H1 (cell line): Measurements from ENCODE around the gene CHD9.

Source experiments
- CTCF ChIP-seq, 3 experiments: IDR thresholded peaks; 1 replicate in 2 of 3; 2 replicates in 1 of 3; pipeline versions ENCODE4 v1.5.1 to v1.6.1; 2011; ENCODE audit warnings: low read length in 3 of 3, mild to moderate bottlenecking in 3 of 3, inconsistent platforms in 2 of 3, low read depth in 1 of 3, moderate library complexity in 1 of 3; ENCODE audit not compliant: insufficient read depth in 1 of 3; ENCODE audit errors: control extremely low read depth in 1 of 3
- EZH2 ChIP-seq: fragments of 200-600 bp; sonication (generic); IDR thresholded peaks from 2 replicates; pipeline ENCODE4 v1.7.1; 2012; ENCODE audit warnings: low read depth, mild to moderate bottlenecking, moderate library complexity, low read length, inconsistent platforms; ENCODE audit not compliant: severe bottlenecking
- KDM5A ChIP-seq: fragments of 200-600 bp; IDR thresholded peaks from 2 replicates; pipeline ENCODE4 v1.7.1; 2012; ENCODE audit warnings: mild to moderate bottlenecking, low read length, inconsistent platforms, mixed read lengths
- POLR2AphosphoS5 ChIP-seq: IDR thresholded peaks from 2 replicates; pipeline ENCODE4 v1.6.1; 2011; ENCODE audit warnings: low read depth, low read length

GRCh38 chr16:53058441-53058840, 3.6 kb downstream of the CHD9 start:
- TF ChIP-seq CTCF (IDR thresholded peaks at IDR 0.05; ENCODE audit: control extremely low read depth in 1 of 3, insufficient read depth in 1 of 3, low read depth in 1 of 3, low read length in 3 of 3) (no peak), EZH2 (no peak), KDM5A (no peak), POLR2AphosphoS5 (no peak)
